Measurements from ENCODE around the gene CTU1.

CTU1 gene

GRCh38 chr19:51082611-51083010 lies 25.6 kb downstream of the CTU1 start, which contains the start of gene KLK14:
Gene KLK14 (minus strand): TSS chr19:51082887. CDS start chr19:51082614, 273 bp downstream.
- no peak for DNase-seq (ENCODE audit: low spot score)

DNA sequence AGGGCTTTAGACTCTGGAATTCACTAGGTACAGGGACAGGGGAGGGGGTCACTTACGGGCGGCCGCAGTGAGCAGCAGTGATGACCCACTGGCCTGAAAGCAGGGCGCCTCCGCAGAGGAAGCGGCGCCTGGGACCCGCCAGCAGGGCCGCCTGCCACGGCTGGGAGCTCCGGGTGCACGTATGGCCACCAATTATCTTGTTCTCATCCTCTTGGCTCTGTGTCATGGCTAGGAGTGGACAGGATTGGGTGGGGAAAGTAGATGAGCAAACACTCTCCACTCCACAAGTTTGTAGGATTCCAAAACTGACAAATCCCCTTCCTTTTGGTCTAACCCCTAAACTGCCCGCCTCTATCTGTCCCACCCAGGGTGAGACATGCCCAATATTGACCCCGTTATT lies 26.7 kb downstream of the CTU1 start:
- no peak for DNase-seq (ENCODE audit: low spot score)

GRCh38 chr19:51079481-51080110 lies 28.6 kb downstream of the CTU1 start:
- DNase-seq (ENCODE audit: low spot score), result no peak

DNA sequence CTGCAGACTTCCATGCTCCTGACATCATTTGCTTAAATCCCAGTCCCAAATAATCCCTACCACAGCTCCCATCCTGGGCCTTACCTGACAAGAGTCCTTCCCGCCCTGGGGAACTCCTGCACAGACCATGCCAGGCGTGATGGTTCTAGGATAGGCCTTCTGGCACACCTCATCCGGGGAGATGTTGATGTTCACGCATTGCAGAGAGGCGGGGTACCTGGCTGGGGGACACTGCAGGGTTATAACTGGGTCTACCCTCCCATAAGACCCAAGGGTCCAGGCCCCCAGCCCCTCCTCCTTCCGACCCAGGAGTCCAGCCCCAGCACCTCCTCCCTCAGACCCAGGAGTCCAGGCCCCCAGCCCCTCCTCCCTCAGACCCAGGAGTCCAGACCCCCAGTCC lies 29.5 kb downstream of the CTU1 start:
- no peak for DNase-seq (ENCODE audit: low spot score)

GRCh38 chr19:51078104-51078503 lies 30.1 kb downstream of the CTU1 start:
- DNase-seq (ENCODE audit: low spot score), result no peak

DNA sequence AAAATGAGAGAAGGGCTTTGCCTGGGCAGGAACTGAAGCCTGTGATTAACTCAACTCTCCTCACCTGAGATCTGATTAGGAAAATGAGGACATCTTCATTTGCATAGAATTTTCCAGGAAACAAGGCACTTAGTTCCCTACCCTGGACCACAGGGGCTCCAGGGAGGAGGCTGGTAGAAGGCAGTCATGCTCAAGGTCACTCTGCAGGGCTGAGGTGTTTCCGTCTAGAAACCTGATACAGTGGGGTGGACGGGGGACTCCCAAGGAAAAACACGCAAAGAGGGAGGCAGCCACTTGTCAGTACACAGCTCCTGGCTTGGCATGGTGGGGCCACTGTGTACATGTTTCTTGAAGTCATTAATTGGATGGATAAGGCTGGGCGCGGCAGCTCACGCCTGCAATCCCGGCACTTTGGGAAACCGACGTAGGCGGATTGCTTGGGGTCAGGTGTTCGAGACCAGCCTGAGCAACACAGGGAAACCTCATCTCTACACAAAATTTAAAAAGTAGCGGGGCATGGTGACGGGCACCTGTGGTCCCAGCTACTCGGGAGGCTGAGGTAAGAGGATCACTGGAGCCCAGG lies 31.5 kb downstream of the CTU1 start:
- DNase-seq (ENCODE audit: low spot score), result no peak

GRCh38 chr19:51075998-51076397 lies 32.2 kb downstream of the CTU1 start:
- no peak for DNase-seq (ENCODE audit: low spot score)

DNA sequence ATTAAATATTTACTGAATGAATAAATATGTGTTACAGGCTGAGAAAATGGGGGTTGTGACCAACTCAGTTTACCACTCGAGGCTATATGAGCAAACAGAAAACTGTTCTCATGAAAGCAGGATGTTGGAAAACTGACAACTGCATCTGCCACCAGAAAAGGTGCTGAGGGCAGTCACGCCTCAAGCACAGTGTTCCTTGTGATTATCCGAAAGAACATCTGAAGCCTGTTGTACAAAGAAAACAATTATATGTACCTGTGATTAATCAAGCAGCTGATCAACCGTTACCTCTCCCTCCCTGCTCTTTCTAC lies 37.2 kb downstream of the CTU1 start:
- no peak for DNase-seq (ENCODE audit: low spot score)

- DNase-seq (ENCODE audit: low spot score), result no peak
Observed at GRCh38 chr19:51070334-51071094, 37.7 kb downstream of the CTU1 start.

DNA sequence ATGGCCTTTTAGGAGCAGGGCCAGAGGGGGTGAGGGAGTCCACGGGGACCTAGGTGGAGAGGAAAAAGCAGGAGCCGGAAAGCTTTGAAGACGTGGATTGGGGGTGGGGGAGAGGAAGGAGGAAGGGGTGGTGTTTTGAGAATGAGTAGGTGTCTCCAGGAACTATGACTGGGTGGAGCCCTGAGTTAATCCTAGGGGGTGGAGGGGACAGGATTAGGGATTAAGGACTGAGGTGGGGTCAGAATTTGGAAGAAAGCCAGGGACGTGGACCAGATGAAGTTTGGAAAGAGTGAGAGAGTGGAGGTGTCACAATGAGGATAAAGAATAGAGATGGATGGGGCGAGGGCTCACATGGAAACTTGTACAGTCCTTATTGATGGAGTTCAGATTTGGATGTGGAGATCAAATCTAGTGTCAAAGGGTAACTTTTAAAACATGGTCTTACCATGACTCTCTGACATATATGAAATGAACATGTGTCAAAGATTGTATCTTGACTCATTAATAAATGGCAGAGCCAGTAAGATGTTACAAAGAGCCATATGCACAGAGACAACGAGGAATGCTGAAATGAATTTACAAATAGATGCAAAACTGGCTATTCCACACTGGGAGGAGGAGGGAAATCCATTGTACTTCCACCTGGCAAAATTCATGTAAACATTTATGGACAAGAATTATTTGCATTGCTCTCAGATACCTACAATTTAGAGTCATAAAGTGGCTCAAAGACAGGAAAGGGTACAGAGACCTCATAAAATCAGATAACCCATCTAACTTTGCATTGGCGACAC lies 41.6 kb downstream of the CTU1 start:
- DNase-seq (ENCODE audit: low spot score), result no peak

DNA sequence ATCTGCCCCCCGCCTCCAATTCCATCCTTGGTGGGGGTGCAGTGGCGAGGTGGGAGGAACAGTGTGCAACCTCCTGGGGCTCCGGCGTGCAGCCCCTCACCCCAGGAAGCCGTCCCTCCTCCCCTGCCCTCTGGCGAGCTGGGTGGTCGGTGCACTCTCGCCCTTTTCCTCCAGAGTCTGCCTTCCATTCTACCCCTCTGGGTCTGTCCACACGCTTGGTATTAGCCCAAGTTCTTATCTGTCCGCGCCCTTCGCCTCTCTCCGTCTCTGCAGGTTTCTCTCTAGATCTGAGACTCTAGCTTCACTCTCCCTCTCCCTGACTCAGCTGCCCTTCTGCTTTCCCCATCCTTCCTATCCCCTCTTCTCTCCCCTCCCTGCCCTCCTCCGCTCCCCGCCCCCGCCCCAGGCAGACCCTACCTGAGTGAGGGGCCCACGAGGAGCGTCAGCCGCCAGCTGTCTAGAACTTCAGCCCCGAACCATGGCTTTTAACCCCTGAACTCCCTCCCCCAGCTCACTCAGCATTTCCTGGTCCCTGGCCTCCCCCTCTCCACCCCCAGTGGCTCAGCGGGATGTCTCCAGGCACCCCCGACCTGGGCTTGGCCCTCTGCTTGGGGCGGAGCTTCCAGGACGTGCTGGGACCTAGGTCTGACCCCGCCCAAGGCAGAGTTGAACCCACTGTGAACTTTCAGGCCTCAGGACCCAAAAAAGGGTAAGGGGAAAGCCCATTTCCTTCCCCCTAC lies 42.8 kb downstream of the CTU1 start:
- DNase-seq (ENCODE audit: low spot score), result no peak

DNA sequence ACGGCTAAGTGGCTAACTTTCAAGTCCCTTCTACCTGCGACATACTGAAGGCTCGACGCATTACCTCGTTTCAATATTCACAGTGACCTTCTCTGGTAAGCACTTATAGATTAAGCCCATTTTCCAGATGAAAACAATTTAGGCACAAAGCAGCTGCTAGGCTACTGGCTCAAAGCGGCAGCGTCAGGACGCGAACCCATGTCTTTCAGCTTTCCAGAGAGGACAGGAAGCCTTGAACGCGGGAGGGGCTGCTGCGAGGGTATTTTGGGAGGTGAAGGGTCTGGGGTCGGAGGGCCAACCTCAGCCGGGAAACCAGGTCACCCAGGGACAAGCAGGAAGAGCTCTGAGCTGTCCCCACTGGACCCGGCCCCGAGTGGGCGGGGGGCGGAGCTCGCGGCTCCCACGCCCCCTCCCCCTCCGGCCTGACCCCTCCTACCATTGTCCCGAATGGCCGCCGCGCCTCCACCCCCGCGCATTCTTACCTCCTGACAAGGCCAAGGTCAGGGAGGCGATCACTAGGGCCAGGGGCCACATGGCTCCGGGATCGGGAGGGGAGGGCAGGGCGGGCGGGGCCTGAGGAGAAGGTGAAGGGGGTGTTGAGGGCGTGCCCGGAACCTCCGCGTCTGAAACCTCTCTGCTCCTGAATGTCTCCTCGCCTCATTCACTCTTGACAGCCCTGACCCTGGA lies 43.5 kb downstream of the CTU1 start, which contains the start of gene KLK13:
TSS of gene KLK13 (minus strand) at position 559 of the 687 bp plus-strand sequence. CDS start at position 534, 25 bp downstream.
- DNase-seq (ENCODE audit: low spot score), result peak; percentile 82

DNA sequence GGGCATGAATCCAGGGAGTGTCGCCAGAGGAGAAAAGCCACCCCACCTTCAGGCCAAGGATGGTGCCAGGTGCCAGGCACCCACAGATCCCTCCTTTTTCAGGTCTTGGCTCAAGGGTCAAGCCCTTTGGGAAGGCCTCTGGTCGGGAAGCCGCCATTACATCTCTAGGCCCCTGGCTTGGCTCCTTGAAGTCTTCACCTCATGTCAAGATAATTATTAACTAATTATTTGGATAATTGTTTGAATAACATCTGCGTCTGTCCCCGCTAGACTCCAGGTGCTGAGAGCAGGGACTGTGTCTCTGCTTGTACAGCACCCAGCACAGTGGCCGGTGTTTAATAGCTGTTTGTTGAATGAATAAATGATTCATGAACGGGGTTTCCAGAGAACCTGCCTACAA lies 44.5 kb downstream of the CTU1 start:
- no peak for DNase-seq (ENCODE audit: low spot score)

DNA sequence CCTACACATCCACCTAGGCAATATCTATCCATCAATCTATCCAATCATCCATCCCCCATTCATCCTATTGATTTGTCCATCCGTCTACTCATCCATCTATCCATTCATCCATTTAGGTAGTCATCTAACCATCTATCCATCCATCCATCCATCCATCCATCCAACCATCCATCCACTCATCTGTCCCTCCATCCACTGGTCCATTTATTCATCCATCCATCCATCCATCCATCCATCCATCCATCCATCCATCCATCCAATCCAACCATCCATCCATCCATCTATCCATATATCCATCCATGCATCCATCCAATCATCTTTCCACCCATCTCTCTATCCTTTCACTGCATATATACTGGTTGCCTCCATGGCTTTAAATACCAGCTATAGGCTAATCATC lies 47.2 kb downstream of the CTU1 start:
- no peak for DNase-seq (ENCODE audit: low spot score)

DNA sequence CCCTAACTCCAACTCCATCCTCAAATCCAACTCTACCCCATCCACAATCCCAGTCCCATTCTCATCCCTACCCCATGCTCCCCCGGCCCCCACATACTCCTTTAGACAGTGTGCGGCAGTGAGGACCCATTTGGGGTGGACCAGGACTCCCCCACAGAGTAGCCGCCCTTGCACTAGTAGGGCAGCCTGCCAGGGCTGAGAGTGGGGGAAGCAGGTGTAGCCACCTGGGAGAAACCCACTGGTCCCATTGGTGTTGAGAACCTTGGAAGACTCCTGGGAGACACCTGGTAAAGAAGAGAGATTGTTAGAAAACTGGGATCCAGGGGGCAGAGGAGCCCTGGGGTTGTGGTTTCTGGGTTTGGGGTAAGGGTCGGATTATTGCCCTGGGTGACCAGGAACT lies 47.9 kb downstream of the CTU1 start:
- DNase-seq (ENCODE audit: low spot score), result no peak

DNA sequence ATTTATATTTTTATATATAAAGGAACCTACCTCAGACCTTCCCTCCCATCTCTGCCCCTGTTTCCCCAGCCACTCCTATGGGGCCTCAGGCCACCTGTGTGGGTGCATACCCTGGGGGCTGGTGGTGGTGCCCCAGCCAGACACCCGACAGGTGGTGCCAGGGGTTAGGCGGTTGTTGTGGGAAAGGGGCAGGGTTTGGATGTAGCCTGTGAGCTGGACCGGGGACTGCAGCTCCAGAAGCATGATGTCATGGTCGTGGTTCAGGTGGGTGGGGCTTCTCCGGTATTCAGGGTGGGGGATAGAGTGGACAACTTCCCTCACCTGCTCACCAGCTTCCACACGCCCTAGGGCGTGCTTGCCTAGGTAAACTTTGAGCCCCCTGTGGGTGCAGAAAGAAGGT lies 48.5 kb downstream of the CTU1 start:
- peak; percentile 44 for DNase-seq (ENCODE audit: low spot score)

GRCh38 chr19:51055866-51056265 lies 52.3 kb downstream of the CTU1 start:
- DNase-seq (ENCODE audit: low spot score), result no peak

All from SW480 (cell line).